Measurements from ENCODE around the gene UPP2. TPM values are rescaled to one million over a fixed set of nuclear protein-coding genes. Genes with fewer than 3 reads are reported as not detected.

UPP2 gene
- total and polyA plus RNA-seq, 2 of the 13 experiments (the other 11 are each of a cell fraction or from before 2014, with no cell fraction given), result 0.07 to 0.28 TPM

DNA sequence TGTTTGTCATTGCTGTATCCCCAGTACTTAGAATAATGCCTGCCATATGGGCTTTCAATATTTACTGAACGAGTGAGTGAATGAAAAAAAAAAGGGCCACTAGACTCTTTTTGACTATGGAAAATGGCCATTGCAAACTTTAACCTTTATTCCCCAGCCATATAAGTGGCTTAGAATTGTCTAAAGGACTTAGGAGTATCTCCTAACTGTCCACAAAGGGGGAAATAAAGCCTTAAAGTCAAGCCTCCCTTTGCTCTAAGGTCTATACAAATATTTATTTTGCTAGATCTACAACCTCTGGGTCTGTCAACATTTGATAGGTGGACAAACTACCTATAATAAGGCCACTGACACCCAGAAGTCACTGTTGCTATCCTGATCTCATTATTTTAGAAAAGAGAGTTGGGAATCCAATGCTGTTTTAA is 25.7 kb downstream of the UPP2 start (continued):
- TF ChIP-seq, protein P1, sequence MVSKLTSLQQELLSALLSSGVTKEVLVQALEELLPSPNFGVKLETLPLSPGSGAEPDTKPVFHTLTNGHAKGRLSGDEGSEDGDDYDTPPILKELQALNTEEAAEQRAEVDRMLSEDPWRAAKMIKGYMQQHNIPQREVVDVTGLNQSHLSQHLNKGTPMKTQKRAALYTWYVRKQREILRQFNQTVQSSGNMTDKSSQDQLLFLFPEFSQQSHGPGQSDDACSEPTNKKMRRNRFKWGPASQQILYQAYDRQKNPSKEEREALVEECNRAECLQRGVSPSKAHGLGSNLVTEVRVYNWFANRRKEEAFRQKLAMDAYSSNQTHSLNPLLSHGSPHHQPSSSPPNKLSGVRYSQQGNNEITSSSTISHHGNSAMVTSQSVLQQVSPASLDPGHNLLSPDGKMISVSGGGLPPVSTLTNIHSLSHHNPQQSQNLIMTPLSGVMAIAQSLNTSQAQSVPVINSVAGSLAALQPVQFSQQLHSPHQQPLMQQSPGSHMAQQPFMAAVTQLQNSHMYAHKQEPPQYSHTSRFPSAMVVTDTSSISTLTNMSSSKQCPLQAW (CRISPR knock-in tag; IDR thresholded peaks at IDR 0.05), result no peak
- TF ChIP-seq EP300 (IDR thresholded peaks at IDR 0.05; ENCODE audit: low read depth in 2 of 2, low read length in 2 of 2), result peak in 1 of 2 experiments; percentile 87; a peak in 2 of 4 replicates
- TF ChIP-seq EP300 (CRISPR knock-in tag; IDR thresholded peaks at IDR 0.05; ENCODE audit: borderline replicate concordance), result no peak
- TF ChIP-seq ZSCAN31 (CRISPR knock-in tag; IDR thresholded peaks at IDR 0.05; ENCODE audit: low read depth), result 0 out of 2 replicates have a peak, but pooled peaks have one; percentile 26
- TF ChIP-seq NAIF1 (CRISPR knock-in tag; IDR thresholded peaks at IDR 0.05; ENCODE audit: borderline replicate concordance), result no peak
- peak; percentile 92 for TF ChIP-seq ELF3 (CRISPR knock-in tag; IDR thresholded peaks at IDR 0.05)
- TF ChIP-seq TMF1 (CRISPR knock-in tag; IDR thresholded peaks at IDR 0.05; ENCODE audit: low read depth), result no peak
- no peak for TF ChIP-seq AGO1 (IDR thresholded peaks at IDR 0.05; ENCODE audit: low read depth, low read length, poor library complexity, severe bottlenecking)
- TF ChIP-seq ZNF792 (CRISPR knock-in tag; IDR thresholded peaks at IDR 0.05), result no peak
- no peak for TF ChIP-seq ZNF138 (CRISPR knock-in tag; IDR thresholded peaks at IDR 0.05; ENCODE audit: low read depth)
- TF ChIP-seq DMAP1 (CRISPR knock-in tag; IDR thresholded peaks at IDR 0.05), result 0 out of 2 replicates have a peak, but pooled peaks have one; percentile 3
- TF ChIP-seq HMGA1 (CRISPR knock-in tag; conservative IDR thresholded peaks at IDR 0.05), result no peak
- TF ChIP-seq KLF11 (CRISPR knock-in tag; IDR thresholded peaks at IDR 0.05), result no peak
- no peak for TF ChIP-seq HINFP (CRISPR knock-in tag; IDR thresholded peaks at IDR 0.05; ENCODE audit: low read depth)
- TF ChIP-seq, protein P2, sequence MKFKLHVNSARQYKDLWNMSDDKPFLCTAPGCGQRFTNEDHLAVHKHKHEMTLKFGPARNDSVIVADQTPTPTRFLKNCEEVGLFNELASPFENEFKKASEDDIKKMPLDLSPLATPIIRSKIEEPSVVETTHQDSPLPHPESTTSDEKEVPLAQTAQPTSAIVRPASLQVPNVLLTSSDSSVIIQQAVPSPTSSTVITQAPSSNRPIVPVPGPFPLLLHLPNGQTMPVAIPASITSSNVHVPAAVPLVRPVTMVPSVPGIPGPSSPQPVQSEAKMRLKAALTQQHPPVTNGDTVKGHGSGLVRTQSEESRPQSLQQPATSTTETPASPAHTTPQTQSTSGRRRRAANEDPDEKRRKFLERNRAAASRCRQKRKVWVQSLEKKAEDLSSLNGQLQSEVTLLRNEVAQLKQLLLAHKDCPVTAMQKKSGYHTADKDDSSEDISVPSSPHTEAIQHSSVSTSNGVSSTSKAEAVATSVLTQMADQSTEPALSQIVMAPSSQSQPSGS (CRISPR knock-in tag; IDR thresholded peaks at IDR 0.05), result no peak
- no peak for TF ChIP-seq CERS6 (CRISPR knock-in tag; IDR thresholded peaks at IDR 0.05)
- no peak for TF ChIP-seq ZNF230 (CRISPR knock-in tag; IDR thresholded peaks at IDR 0.05)
- TF ChIP-seq ZNF510 (CRISPR knock-in tag; IDR thresholded peaks at IDR 0.05; ENCODE audit: low read depth), result no peak
- no peak for TF ChIP-seq TOPORS (CRISPR knock-in tag; IDR thresholded peaks at IDR 0.05)
- TF ChIP-seq GTF2F1 (IDR thresholded peaks at IDR 0.05; ENCODE audit: low read length), result no peak
